Peyer's patch (tissue), 4 donors: ENCODE results near the gene TIMM17A.

Source experiments
- CTCF ChIP-seq, 6 experiments: fragments of 450-650 bp in 4 of 6; fragments of 200-600 bp in 2 of 6; sonication (generic) in 1 of 6; IDR thresholded peaks; one replicate each; pipeline ENCODE4 v1.5.1; 2017 to 2019; ENCODE audit warnings: antibody characterized with exemption in 6 of 6, mild to moderate bottlenecking in 3 of 6, moderate library complexity in 1 of 6
- POLR2A ChIP-seq, 2 donors: fragments of 450-650 bp; IDR thresholded peaks; one replicate each; pipeline ENCODE4 v1.5.1; 2017; ENCODE audit warnings: antibody characterized with exemption in 2 of 2, mild to moderate bottlenecking in 2 of 2, moderate library complexity in 2 of 2

- TF ChIP-seq CTCF (IDR thresholded peaks at IDR 0.05) (peak in 2 of 6 experiments; percentile 6 to 17), POLR2A (IDR thresholded peaks at IDR 0.05) (no peak)
These were observed 57.5 kb downstream of the TIMM17A start for GRCh38 chr1:202012544-202013478.
